Activated T-helper 1 cell treated with anti-CD3 and anti-CD28 coated beads, Interleukin-2, amount 50 U/mL, for 16 hours (primary cell): Measurements from ENCODE around the gene COL19A1.
"Not testable (repeated sequence)": the region's sequence is repeated elsewhere in the genome, so short reads cannot be mapped to it uniquely, and the experiment has no call there.

Experiments used
- DNase-seq, 2 donors: peaks; one replicate each; pipeline ENCODE4 v3.0.0-alpha.2; 2020; ENCODE audit warnings: low read depth in 1 of 2, low spot score in 1 of 2

Gene COL19A1

DNA sequence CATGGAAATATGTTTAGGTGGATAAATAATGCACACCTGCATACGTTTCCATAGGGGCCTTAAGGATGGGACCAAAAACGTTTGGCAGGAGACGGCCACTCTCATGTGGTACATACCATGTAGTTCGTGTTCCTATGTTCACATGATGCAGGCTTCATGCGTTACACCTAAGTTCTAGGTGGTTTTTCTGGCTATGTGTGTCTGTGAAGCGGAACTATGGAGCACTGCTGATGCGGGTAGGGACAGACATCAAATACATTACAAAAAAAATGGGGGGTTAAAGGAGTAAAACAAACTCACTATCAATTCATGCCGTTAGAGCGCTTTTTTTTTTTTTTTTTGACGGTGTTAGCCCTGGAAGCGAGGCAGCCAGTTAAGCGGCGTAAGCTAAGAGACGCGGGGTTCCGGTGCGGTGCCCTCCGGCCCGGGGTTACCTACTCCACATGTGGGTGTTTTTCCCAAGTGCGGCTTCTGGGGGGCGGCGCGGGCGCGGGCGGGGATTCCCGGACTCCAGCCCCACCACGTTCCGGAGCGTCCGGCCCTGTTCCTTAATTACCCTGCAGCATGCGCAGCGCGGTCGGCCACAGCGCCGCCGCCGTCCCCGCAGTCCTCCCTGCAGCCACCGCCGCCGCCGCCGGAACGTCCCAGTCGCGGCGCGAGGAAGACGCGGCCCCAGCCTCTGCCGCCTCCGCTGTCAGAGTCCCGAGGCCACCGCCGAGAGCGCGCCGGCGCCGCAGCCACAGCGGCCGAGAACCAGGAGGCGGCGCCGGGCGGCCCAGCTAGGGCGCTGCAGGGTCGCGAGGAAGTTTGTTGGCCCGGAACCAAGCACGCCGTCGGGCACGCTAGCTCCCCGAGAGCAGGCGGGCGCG, 648 bp downstream of the COL19A1 start:
- peak; percentile 20 to 35 for DNase-seq

DNA sequence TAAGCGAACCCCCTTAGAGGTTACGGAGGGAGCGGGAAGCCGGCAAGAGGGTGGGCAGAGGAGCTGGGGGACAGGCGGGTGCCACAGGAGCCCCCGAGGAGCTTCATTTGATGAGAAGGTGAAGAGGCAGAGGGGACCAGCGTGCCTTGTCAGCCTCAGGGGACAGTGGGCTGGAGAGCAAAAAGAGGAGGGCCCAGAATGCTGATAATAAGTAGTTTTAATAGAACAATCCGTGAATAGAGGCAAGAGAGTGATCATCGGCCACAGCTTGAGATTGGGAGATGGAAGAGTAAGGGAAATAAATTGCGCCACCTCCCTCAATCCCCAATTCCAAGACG, 1.3 kb downstream of the COL19A1 start:
- DNase-seq, result no peak

DNA sequence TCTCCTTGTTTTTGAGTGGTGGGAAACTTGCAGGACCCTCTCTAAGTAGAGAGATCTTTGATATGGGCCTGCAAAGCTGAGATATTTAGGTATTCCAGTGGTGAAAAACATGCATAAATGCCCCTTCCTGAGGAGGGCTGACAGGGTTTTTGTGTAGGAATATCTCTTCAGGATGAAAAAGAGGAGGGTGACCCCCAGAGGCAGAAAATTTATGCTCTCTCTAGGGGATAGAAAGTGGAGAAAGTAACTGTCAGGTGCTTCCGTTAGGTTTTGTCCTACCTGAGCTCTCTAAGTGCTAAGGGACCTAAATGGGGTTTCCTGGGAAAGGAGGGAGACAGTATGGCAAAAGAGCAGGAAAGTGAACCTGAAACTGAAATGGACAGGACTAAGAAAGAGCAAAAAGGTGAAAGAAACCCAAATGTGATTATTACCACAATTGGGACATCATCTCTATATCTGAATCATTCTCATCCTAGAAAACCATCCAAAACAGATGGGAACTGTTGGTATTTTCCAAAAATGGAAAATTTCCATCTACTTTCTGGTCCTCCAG, 2.0 kb downstream of the COL19A1 start:
- no peak for DNase-seq

DNA sequence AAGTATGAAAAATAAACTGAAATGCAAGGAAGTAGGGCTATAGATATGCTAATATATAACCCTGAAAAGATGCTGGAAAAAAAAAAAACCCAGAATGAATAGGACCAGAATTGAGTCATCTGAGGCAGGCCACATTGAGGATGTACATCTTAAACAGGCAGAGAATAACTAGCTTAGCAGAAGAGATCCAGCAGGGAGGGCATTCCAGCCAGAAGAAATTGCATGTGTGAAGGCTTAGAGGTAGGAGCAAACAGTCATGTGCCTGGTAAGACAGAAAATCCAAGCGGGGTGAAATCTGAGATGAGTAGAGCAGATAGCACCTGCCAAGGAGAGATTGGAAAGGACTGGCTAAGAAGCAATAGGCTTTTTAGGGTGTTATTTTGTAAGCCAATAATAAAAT, 2.6 kb downstream of the COL19A1 start:
- no peak for DNase-seq

DNA sequence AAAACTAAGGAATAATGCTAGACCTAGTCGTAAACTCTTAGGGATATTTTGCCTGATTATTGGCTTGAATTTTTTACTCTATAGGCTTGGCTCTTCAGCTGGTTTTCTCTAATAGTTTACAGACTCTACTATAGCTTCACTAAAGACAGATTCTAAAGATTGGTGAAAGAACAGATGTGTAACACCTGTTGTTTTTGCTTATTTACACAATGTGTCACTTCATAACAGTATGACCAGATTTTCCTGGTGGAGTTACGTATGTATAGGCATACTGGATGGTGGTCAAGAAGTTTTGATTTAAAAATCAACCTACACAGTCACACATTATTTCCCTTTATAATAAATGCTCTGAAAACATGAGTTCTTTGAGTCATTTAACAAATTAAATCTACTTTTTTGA, 4.8 kb downstream of the COL19A1 start:
- DNase-seq, result no peak

DNA sequence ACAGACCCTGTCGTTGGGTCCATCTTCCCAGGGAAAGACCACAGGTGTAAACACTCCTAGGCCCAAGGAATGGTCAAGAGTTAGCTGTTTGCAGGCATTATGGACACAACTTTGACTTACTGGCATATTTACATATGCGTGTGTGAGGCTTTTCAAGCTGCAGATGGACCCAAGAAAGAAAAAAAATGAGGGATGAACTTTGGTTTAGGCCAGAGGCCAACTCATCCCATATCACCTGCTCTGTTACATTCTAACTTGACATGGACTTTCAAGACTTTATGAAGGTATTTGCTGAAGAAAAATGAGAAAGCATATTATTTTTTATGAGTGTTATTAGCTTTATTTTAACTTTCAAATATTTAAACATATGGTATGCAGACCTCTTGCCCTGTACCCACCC, 6.9 kb downstream of the COL19A1 start:
- no peak for DNase-seq

DNA sequence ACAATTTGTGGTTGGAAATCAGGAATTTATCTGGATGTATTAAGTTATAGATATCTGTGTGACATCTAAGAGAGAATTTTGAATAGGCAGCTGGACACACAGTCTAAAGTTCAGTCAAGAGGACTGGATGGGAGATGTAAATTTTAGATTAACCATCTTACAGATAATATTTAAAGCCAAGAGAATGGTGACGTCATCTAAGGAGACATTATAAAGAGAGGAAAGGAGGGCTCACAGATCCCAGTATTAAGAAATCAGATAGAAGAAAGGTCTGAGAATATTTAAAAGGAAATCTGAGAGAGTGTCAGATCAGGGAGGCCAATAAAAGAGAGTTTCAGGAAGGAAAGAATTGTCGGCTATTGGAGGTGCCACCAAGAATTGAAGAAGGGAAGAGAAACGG, 9.4 kb downstream of the COL19A1 start:
- DNase-seq, result no peak

DNA sequence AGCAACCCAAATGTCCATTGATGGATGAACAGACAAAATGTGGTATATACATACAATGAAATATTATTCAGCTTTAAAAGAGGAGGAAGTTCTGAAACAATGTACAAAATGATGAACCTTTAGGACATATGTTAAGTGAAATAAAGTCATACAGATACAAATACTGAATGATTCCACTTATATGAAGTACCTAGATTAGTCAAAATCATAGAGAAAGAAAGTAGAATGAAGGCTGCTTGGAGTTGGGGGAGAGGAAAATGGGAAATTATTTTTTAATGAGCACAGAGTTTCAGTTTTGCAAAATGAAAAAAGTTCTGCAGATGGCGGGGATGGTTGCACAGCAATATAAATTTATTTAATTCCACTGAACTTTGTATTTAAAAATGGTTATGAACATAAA, 12.4 kb downstream of the COL19A1 start:
- no peak for DNase-seq

DNA sequence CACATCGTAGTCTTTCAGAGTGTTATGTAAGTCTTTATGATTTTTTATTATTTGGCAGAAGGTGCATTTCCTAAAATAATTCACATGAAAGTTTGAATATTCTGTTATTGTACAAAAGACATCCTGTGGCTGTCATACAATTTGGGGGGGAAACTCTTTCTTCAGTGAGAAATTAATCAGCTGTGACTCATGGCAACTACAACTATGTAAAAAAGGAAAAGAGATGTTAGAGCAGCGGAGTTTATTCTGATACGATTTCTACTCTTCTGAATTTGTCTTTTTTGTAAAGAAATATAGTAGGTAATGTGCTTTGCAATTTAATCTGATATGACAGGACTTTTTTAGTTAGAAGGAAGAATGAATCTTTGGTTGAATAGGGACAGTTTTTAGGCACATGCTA, 14.2 kb downstream of the COL19A1 start:
- DNase-seq, result no peak

DNA sequence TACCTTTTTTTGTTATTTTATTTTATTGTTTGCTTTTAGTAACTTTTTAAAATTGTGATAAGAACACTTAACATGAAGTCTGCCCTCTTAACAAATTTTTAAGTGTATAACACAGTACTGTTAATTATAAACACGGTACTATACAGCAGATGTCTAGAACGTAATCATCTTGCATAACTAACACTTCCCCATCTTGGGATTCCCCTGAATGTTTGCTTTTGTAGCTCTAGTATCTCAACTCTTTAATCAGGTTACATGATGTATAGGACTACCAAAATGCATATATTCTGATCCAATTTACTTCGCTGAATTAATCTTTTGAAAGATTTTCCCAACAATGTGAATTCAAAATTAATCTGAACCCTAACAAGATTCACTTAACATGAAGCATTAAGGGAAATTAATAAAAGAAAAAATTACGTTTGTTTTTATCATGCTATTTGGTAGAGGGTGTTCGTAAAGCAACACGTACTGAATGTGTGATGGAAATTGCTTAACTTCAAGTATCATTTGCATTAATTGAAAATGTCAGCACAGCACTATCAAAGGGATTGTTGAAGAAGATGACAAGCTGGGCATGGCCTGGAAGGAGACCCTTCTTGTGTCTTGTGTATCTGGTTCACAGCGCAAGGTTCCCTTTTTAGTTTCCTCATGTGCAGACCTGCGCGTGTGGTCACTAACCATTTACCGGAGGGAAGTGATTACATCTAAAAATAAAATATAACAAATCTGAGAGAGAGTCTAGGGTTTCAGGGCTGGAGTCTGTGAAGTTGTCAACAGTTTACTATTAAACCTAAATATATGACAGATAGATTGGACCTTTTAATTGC, 15.2 kb downstream of the COL19A1 start:
- DNase-seq, result no peak

DNA sequence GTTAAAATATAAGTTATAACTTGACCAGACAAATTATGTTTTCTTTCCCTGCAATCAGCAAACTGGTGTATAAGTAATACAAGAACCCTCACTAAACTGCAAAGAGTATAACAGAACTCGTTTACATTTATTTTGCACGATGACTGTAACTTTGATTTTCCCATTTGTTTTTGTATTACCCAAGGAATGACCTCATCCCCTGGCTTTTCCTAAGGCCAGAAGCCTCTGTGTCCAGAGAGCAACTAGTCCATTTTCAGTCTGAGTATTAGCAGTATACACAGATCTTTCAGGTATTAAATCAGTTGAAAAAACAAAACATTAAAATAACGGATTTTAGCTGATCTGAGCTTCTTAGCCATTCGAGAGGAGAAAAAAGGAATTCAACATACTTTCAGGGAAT, 17.2 kb downstream of the COL19A1 start:
- DNase-seq, result no peak

DNA sequence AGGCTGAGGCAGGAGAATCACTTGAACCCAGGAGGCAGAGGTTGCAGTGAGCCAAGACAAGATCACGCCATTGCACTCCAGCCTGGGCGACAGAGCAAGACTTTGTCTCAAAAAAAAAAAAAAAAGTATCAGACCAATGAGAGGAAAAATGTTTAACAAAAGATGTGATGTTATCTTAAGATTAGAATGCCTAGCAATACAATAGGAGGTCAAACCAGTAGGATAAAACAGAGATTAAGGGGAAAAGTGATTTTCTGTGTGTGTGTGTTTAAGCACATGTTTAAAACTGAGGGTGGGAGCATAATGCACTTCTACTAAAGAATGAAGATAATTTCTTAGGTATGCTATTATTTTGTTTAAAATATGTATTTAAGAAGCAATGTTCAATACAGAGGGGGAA, 17.9 kb downstream of the COL19A1 start:
- no peak for DNase-seq

DNA sequence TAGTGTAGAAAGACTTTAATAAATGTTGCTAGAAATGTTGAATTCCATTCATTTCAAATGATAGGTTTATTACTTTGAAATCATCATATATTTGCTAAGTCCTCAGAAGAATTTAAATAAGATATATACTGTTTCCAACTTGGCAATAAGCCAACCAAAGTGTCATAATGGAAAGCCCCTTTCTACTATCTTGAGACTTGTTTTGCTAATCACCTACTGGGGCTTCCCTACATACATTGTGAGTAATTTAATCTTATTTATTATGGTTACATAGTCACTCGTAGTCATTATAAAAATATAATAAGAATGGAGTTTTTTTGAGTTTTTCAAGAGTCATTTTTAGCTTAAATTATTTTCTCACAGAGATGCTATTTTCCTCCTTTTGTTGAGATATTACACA, 20.7 kb downstream of the COL19A1 start:
- no peak for DNase-seq

DNA sequence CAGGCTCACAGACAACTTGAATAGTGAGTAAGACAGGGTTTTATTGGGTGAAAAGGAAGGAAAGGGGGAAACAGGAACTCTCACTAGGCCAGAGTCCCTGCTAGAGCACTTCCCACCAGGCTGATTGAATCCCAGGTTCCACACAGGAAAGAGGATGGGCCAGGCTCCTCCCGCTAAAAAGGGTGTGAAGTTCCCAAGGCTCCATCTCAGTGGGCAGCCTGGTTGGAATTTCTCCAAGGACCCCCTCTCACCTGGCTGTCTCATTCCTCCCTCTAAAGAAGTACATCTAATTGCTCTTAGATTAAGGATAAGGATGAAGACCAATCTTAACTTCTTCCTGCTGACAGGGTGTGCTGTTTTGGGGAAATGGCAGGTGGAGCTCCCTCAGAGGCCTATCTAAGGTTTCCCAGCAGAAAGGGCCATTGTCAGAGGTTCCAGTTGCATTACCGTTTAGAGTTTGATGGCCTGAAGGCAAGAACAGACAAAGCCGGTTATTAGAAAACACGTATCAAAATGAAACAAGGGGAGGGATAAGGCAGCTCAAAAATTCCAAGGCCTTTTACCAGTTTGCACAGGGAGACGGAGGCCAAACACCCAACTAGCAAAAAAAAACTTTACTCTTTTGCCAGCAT, 21.5 kb downstream of the COL19A1 start:
- no peak for DNase-seq

DNA sequence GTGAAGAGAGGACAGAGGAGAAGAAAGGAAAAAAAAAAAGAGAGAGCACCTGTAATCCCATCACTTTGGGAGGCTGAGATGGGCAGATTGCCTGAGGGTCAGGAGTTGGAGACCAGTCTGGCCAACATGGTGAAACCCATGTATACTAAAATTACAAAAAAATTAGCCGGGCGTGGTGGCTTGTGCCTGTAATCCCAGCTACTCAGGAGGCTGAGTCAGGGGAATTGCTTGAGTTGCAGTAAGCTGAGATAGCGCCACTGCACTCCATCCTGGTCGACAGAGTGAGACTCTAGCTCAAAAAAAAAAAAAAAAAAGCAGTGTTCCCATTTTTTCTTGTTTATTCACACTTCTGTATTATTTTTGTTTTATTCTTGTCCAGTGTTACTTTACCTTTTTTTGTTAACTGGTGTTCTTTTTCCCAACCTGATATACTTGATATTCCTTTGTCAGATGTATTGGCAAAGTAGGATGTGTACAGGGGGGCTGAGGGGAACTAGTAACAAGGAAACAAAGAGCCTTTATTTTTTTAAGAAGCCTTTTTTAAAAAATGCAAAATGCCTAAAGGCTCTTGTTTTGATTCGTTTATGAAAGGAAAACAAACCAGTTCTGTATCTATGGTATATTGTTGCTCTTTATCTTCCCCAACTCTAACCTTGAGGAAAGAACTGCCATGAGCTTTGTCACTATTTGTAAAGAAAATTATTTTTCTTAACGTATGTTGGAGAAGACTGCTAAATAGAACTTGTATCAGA, 22.3 kb downstream of the COL19A1 start:
- no peak for DNase-seq

DNA sequence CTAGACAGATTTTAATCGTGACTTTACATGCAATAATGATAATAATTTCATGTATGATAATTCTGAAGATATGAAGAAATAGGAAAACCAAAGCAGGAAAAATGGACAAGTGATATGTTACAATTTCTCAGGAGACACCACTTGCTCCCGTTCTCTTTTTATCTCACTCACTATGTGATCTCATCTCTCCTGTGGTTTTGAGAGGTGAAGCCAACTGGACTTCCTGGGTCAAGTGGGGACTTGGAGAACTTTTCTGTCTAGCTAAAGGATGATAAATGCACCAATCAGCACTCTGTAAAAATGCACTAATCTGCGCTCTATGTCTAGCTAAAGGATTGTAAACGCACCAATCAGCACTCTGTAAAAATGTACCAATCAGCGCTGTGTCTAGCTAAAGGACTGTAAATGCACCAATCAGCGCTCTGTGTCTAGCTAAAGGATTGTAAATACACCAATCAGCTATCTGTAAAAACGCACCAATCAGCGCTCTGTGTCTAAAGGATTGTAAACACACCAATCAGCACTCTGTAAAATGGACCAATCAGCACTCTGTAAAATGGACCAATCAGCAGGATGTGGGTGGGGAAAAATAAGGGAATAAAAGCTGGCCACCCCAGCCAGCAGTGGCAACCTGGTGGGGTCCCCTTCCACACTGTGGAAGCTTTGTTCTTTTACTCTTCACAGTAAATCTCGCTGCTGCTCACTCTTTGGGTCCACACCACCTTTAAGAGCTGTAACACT, 23.0 kb downstream of the COL19A1 start:
- DNase-seq, result not testable (repeated sequence)

DNA sequence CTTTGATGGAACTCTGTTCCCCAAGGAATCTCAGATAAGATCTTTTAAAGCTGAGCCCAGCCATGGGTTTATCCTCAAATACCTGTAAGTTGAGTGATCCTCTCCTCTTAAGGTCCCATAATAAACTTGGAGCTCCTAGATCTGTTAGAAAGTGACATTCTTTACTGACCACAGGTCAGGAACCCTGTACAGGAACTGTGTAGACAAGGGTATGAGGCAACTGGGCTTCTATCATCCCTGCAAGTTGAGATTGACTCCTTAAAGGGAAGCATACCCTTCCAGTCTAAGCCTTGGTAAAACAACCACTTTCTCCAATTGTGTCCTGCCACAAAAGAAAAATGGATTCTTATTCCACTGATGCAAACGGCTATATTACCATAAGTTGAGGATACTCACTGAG, 26.2 kb downstream of the COL19A1 start:
- DNase-seq, result not testable (repeated sequence)

DNA sequence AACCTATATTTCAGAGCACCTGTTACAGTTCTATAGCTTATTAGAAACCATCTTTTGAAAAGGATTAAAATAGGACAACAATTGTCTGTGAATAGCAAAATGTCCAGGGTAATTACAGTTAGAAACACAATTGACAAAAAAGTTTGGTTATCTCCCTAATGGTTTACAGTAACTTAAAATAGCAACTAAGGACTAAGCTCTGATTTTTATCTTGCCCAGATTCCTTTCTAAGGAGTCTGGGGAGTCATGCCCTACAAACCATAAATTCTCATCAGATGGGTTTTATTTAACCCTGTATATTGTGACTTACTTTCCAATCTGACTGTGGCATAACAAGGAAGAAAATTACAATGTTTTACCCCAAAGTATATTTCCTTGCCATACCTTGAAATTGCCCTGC, 26.9 kb downstream of the COL19A1 start:
- not testable (repeated sequence) for DNase-seq

DNA sequence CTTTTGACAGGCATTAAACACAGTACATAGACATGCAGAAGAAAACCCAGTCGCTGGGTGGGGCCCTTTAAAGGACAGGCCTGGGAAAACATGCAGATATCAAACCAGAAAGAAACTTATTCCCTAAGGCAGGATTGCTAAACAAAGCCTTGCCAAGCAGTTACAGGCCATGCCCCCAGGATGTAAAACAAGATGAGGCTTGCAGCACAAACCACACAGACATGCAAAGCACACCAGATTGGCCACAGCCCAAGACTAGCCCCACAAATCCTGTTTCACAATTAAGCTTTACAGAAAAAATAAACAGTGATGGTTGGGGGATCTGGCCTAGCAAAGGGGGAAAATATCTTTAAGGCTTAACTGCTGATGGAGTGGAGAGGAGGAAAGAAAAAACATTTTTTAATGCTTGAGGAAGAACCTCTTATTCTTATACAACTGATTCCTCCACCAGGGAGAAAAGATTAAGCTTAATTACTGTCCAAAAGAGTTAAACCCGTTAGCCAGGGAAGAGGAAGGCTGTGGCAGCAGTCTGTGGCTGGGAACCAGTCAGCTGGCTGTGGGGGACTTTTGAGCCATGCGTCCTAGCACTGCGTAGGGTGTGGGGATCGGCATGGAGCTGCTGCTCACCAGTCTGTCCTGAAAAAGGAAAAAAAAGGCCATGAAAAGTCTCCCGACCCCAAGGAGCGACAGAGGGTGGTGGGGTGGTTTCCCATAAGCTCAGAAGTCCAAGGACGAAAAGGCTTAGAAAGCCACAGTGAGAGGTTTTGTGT, 28.4 kb downstream of the COL19A1 start:
- no peak for DNase-seq

DNA sequence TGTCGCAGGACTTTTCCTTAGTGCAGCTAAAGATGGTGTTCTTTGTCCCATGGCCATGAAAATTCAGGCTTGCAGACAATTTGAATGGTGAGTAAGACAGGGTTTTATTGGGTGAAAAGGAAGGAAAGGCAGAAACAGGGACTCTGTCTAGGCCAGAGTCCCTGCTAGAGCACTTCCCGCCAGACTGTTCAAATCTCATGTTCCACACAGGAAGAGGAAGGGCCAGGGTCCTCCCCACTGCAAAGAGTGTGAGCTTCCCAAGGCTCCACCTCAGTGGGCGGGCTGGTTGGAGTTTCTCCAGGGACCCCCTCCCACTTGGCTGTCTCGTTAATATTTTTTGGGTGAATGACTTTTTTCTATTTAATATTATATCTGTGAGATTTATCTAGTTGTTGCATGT, 29.0 kb downstream of the COL19A1 start:
- DNase-seq, result no peak
